Fibroblast of lung (primary cell): ENCODE data around the gene OPRD1.
"Not testable (repeated sequence)": the region's sequence is repeated elsewhere in the genome, so short reads cannot be mapped to it uniquely, and the experiment has no call there.

Experiments used
- EZH2 ChIP-seq: IDR thresholded peaks from 2 replicates; pipeline ENCODE4 v1.5.1; 2012; ENCODE audit warnings: low read length, control low read depth, mild to moderate bottlenecking; ENCODE audit errors: missing control alignments
- TF ChIP-seq, protein P1 (sequence below), 2 donors: IDR thresholded peaks in 1 of 2; conservative IDR thresholded peaks in 1 of 2; 1 replicate in 1 of 2; 2 replicates in 1 of 2; pipeline ENCODE4 v1.5.1; 2011 to 2012; ENCODE audit warnings: low read length in 2 of 2, control low read depth in 1 of 2, inconsistent platforms in 1 of 2, low read depth in 1 of 2, mild to moderate bottlenecking in 1 of 2

- TF ChIP-seq, protein P1, sequence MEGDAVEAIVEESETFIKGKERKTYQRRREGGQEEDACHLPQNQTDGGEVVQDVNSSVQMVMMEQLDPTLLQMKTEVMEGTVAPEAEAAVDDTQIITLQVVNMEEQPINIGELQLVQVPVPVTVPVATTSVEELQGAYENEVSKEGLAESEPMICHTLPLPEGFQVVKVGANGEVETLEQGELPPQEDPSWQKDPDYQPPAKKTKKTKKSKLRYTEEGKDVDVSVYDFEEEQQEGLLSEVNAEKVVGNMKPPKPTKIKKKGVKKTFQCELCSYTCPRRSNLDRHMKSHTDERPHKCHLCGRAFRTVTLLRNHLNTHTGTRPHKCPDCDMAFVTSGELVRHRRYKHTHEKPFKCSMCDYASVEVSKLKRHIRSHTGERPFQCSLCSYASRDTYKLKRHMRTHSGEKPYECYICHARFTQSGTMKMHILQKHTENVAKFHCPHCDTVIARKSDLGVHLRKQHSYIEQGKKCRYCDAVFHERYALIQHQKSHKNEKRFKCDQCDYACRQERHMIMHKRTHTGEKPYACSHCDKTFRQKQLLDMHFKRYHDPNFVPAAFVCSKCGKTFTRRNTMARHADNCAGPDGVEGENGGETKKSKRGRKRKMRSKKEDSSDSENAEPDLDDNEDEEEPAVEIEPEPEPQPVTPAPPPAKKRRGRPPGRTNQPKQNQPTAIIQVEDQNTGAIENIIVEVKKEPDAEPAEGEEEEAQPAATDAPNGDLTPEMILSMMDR (conservative IDR thresholded peaks at IDR 0.05 in 1 of 2, IDR thresholded peaks at IDR 0.05 in 1 of 2; ENCODE audit: low read depth in 1 of 2, low read length in 2 of 2), result not testable (repeated sequence)
- TF ChIP-seq EZH2, result not testable (repeated sequence)
Measured at GRCh38 chr1:28771921-28772320, 40.0 kb upstream of the OPRD1 start.
